GM21423 (cell line): Measurements from ENCODE around the gene NFYA.

ENCODE experiments used
- ATAC-seq: cut with Tn5 transposase; IDR thresholded peaks from one replicate; pipeline ENCODE4 v1.9.1; 2021; ENCODE audit warnings: mild to moderate bottlenecking, moderate library complexity; ENCODE audit not compliant: unreplicated experiment

Gene NFYA

GRCh38 chr6:41072836-41073202 is at the start of gene NFYA:
Gene NFYA, plus strand, starts transcription at chr6:41072974. Its CDS starts 6,116 bp downstream, at chr6:41079090.
- peak; percentile 61 for ATAC-seq

- ATAC-seq, result no peak
Observed at GRCh38 chr6:41023114-41023513, 49.7 kb upstream of the NFYA start.

DNA sequence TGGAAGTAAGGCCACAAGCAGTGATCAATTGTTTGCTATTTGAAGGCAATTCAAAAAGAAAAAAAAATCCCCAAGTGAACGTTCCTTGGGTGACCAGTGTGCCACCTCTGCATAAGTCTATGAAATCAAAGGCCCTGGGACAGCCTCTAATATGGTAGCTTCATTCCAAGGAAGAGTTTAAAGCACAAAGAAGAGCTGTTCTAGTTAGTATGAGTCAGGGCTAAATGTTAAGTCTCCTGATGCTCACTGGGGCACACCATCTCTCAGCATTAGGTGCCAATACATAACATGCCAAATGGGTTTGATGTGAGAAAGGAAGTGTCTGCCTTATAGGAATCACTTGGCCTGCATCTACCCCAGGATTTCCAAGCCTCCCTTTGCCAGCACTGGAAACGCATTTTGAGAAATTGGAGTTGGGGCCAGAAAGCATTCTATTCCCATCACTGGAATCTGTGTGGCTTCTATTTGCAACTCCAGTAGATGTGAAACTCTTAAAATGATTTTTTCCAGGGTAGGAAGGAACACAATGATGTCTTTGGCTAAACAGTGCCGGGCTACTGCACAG is 46.7 kb upstream of the NFYA start:
- no peak for ATAC-seq

GRCh38 chr6:41027241-41027640 is 45.5 kb upstream of the NFYA start:
- no peak for ATAC-seq

DNA sequence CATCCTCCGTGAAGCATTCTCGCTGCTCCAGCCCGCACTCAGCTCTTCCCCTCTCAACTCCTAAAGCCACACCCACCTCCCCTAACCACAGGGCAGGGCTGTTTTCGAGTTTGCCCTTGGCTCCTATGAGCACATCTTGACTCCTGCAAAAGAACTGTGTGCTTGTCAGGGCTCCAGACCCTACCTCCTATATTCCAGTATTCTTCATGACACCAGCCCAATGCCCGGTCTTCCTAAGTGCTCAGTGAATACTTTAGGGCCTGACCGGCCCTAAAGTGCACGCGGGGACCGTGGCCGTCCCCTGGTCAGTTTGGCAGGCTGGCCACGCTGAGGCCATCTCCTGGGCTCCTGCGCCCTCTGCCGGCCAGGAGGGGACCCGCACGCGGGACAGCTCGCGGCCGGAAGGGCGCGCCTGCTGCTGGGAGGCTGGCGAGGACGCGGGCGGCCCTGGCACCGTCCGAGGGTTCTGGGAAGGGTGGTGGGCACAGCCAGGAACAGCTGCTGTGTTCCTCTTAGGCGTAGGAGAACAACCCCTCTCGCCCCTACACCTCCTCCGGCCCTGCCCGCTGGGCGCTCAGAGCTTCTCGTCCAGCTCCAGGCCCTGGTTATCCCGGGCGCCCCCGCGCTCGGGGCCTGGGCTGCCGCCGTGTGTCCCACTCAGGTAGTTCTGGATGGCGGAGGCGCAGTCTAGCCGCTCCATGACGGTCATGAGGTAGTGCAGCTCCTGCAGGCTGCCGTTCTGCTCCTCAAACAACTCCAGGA is 44.8 kb upstream of the NFYA start:
- peak; percentile 85 for ATAC-seq

DNA sequence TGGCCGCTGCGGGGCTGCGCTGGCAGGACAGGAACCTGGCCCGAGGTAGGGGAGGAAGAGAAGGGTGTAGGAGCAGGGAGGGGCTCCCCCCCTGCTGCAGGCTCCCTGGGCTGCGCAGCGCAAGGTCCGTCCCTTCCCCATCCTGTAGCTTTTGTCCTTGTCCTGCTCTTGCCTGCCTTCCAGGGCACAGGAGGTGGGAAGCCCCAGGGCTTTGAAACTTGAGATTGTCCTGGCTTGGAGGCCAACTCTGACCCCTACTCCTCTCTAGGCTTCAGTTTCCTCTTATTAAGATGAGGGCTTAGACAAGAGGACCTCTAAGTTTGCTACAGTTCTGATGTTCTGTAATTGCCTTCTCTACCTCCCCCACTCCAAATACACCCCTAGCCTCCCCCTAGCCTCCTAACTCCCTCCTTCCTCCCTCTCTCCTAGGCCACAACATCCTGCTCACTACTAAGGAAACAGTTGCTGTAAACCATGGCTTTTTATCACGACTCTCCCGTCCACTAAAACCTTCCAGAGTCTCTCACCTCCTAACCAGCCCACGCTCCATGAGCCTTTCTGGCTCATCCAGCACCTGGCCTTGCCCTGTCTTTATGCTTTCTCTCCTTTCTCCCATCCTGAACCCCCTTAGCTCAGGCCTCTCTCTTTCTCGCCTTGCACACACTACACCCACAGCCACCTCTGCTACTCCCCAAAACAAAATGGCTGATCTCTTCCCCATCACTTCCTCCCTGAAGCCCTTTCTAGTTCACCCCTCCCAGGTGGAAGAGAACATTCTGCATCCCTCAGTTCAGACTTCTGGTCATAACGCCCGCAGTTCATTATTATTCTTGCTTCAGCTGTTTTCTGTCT is 44.0 kb upstream of the NFYA start:
- peak; percentile 32 for ATAC-seq

DNA sequence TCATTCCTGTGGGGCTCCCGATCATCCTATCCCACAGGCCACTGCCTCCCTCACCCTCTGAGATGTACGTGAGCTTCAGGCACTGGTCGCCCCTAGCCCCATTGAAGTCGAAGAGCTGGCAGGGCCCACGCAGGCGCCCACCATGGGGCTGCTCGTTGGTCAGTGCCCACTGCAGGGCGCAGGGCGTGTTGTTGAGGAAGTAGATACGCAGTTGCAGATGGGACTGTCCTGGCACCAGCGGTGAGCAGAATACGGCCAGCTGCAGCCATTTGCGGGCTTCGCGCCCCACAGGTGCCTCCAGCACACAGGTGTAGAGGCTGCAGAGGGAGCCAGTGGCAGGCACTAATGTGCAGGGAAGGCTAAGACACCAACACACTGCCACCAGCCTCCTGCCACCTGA is 39.9 kb upstream of the NFYA start:
- no peak for ATAC-seq

DNA sequence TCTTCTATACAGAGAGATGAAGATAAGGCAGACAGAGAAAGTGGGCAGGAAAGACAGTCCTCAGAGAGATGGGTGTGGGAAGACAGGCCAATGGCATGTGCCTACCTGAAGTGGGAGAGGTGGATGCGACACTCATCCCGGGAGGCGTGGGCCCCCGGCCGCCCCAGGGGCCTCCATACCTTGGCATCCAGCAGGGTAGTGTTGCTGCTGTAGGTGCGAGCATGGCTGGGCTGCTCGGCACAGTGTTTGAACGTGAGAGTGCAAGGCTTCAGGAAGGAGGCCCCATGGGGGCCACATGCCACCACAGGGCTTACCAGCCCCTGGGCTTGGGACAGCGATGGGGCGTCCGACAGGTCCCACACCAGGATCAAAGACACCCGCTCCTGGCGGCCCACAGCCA is 39.0 kb upstream of the NFYA start:
- ATAC-seq, result no peak

- no peak for ATAC-seq
Observed at GRCh38 chr6:41036186-41036585, 36.6 kb upstream of the NFYA start.

GRCh38 chr6:41036601-41037000 is 36.2 kb upstream of the NFYA start:
- ATAC-seq, result no peak

DNA sequence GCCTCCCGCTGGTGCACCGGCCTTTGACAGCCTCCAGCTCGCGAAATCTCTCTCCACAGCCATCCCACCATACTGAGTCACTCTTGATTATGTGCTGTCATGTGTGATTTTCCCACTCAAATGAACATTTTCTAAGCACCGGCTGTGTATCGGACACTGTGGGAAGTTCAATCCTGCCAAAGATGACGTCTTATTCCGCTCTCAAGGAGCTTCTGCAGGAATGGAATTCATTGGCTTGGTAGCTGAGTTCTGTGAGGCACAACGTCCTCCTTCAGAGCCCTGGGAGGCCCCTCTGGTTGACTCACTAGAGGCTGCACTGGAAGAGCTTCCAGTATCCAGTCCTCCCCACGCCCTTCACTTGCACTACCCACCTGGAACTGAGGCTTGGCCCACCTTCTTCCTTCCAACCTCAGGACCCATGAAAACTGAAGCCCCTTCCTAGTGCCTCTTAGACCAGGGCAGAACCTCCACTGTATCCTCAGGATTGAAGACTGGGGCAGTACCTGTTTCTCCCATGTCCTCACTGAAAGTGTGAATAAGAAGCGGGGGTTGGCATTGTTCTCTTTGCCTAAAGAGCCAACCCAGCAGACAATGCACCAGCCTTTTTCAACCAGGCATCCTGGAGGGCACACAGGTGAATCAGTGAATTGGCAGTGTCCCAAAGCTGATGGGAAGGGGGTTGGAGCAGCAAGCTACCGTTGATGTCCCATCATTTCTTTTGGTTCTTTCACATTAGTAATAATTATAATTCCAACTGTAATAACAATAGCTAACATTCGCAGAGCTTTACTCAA is 35.5 kb upstream of the NFYA start:
- no peak for ATAC-seq

DNA sequence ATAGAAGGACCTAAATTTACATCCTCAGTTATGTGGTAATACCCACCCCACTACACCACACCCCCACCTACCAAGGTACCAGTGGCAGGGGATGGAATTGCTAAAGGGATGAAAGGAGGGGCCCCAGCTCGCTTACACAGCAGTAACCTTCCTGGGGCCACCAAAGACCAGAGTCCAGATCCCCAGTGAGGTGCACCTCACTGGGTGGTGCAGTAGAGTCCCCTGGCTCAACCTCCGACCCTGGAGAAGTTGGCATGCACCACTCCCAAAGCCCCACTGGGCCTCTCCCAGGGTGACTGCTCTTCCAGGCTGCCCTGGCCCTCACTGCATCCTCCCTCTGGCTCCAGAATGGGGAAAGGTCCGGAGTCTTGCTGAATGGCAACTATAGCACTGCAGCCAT is 34.6 kb upstream of the NFYA start:
- ATAC-seq, result no peak

DNA sequence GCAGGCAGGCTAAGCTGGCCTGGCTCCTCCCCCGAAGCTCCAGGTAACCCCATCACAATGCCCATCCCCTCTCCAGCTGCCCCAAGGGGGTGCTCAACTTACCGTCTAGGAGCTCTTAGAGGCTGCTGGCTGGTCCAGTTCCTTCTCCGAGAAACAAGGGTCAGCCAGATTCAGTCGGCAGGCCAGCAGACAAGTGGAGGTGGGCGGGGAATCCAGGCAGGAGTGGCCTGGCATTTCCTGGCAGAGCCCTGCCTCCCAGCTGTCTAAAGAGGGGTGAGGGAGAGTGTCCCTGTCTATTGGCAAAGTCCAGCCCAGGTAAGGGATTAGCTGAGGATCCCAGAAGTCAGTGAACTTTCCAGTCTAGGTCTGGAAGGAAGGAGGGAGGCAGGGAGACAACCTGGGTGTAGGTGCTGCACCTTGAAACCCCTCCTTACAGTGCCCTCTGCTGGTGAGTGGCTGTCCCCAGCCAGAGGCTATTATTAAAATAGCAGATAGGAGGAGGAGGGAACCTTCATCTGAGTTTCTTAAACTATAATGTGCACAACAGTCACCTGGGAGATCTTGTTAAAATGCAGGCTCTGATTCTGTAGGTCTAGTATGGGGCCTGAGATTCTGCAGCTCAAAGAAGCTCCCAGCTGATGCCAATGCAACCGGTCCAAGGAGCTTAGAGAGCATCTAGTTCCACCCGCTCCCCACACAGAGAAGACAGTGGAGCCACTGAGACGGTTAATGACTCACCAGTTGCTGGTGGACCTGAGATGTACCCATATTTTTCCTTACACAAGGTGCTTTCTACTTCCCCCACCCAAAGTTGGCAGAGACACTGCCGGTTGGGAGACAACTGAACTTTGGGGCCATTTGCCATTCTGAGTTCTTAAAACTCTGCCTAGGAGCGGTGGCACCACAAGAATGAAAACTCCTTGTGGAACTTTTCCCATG is 33.4 kb upstream of the NFYA start, which contains the start of gene UNC5CL:
Gene UNC5CL (minus strand): TSS at position 162 of the 939 bp plus-strand sequence. CDS start 4,147 bp downstream, outside the sequence.
- no peak for ATAC-seq

- peak; percentile 45 for ATAC-seq
Observed at GRCh38 chr6:41040101-41040939, 32.5 kb upstream of the NFYA start.

DNA sequence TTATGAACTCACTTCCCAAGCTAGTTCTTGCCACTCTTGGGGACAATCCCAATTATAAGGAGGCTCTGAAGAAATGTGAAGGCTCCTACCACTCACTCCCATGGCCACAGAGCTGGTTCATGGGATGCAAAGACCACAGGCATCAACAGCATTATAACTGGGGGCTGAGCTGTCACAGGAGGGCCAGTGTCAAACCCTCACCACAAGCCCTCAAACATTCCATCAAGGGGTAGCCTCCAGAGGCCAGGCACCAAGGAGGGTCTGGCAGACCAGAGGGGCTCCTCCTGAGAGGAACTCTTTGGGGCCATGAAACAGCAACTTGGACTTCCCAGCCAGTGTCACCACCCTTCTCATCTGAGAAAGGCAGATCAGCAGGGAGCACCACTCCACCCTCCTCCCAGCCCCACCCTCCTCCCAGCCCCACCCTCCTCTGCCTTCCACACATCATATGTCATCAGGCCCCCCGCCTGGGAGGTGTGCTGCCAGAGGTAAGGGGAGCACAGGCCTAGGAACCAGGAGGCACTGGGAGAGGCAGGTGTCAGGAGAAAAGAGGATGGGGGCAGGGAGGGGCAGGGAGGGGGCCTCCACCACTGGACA is 31.7 kb upstream of the NFYA start:
- no peak for ATAC-seq

DNA sequence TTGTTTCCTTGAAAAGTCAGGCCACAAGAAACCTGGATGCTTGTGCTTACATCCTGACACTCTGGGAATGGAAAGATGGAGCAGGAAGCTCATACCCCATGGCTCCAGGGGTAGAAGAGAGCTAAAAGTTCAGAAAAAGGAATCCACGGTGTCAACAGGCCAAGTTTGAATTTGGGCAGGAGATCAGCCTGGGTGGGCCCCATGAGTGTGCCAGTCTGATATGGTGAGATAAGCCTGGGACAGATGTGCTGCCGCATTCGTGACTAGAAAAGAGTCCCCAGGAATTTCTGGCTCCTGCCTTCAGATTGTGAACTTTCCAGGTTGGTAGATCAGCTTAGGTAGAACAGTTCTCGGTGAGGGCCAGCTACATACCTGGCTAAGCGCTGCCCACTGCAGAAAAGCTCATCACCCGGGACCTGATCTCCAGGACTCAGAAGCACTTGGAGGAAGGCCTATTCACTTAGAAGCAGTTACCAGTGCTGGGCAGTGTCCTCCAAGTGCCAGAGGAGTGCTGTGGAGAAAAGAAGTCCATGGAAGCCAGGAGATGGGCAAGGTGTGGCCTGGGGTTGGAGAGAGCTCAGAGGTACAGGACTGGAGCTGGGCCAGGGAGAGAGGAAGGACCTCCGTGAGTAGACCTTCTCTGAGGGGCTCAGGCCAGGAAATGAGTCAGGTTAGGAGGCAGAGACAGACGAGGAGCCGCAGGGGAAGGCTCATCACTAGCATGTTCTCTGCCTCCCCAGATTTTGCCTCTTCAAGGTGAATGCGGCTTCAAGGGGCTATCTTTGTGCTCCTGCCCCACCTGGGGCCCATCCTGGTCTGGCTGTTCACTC is 30.3 kb upstream of the NFYA start, which contains the start of gene TSPO2:
Gene TSPO2 (plus strand): TSS at position 242 of the 830 bp plus-strand sequence. CDS start 519 bp downstream, at position 761.
- no peak for ATAC-seq

- ATAC-seq, result no peak
Observed at GRCh38 chr6:41043151-41043550, 29.6 kb upstream of the NFYA start.

DNA sequence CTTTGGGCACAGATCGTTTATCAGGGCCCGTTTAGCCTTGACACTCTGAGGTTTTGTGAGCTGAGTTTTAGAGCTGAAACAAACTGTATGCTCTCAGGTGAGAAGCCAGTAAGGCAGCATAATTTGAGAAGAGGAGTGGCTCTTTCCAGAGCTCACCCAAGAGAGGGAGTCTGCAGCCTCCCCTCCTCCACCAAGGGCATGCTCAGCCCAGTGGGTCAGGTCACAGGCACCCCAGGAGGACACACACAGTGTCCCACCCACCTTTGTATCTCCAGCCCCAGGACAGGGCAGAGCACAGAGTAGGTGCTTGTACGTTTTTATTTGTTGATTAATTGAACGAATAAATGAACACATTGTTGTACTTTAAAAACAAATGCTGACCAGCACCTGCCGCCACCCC is 27.1 kb upstream of the NFYA start:
- ATAC-seq, result no peak
